GM19438 (cell line): ENCODE data around the gene MEST.
"Not testable (repeated sequence)": the region's sequence is repeated elsewhere in the genome, so short reads cannot be mapped to it uniquely, and the experiment has no call there.

Experiments
- ATAC-seq: cut with Tn5 transposase; IDR thresholded peaks from one replicate; pipeline ENCODE4 v1.9.1; 2021; ENCODE audit warnings: low read depth; ENCODE audit not compliant: unreplicated experiment

The MEST gene

GRCh38 chr7:130515315-130516040 lies 23.6 kb downstream of the MEST start:
- ATAC-seq, result no peak

- ATAC-seq, result no peak
Observed at GRCh38 chr7:130521258-130521951, 29.5 kb downstream of the MEST start.

GRCh38 chr7:130523519-130524125 lies 31.7 kb downstream of the MEST start:
- ATAC-seq, result not testable (repeated sequence)

- no peak for ATAC-seq
Observed at GRCh38 chr7:130524628-130525027, 32.7 kb downstream of the MEST start.

GRCh38 chr7:130527752-130528355 lies 36.0 kb downstream of the MEST start:
- ATAC-seq, result not testable (repeated sequence)

GRCh38 chr7:130529417-130529816 lies 37.5 kb downstream of the MEST start:
- ATAC-seq, result no peak

- not testable (repeated sequence) for ATAC-seq
Observed at GRCh38 chr7:130537894-130538293, 46.0 kb downstream of the MEST start.

GRCh38 chr7:130541287-130541686 lies 49.4 kb downstream of the MEST start:
- not testable (repeated sequence) for ATAC-seq

GRCh38 chr7:130542297-130542696 lies 50.4 kb downstream of the MEST start:
- ATAC-seq, result not testable (repeated sequence)

GRCh38 chr7:130543487-130544010 lies 51.7 kb downstream of the MEST start:
- ATAC-seq, result no peak

- no peak for ATAC-seq
Observed at GRCh38 chr7:130544356-130544755, 52.5 kb downstream of the MEST start.

GRCh38 chr7:130553398-130554029 lies 61.6 kb downstream of the MEST start:
- ATAC-seq, result no peak

GRCh38 chr7:130554481-130554880 lies 62.6 kb downstream of the MEST start:
- ATAC-seq, result no peak
